Prostate gland (tissue), 2 donors: Measurements from ENCODE around the gene IL20RA.

ENCODE experiments used
- CTCF ChIP-seq, 4 experiments: fragments of 200-600 bp in 2 of 4; fragments of 450-650 bp in 2 of 4; sonication (generic) in 2 of 4; IDR thresholded peaks; 1 replicate in 3 of 4; 2 replicates in 1 of 4; pipeline ENCODE4 v1.5.1; 2016 to 2019; ENCODE audit warnings: antibody characterized with exemption in 4 of 4, mild to moderate bottlenecking in 2 of 4, moderate library complexity in 2 of 4
- POLR2A ChIP-seq: fragments of 450-650 bp; IDR thresholded peaks from one replicate; pipeline ENCODE4 v1.6.1; 2016; ENCODE audit warnings: antibody characterized with exemption, mild to moderate bottlenecking

- TF ChIP-seq CTCF (IDR thresholded peaks at IDR 0.05) (no peak), POLR2A (no peak)
Observed at GRCh38 chr6:137056121-137056880, 11.5 kb upstream of the IL20RA start.
